GM10266 (cell line): ENCODE data around the gene FNBP1.
"Not testable (repeated sequence)": the region's sequence is repeated elsewhere in the genome, so short reads cannot be mapped to it uniquely, and the experiment has no call there.

Experiments
- DNase-seq: peaks from one replicate; pipeline ENCODE4 v3.0.0; 2012; ENCODE audit errors: extremely low spot score
- TF ChIP-seq, protein P1 (sequence below): IDR thresholded peaks from 2 replicates; pipeline ENCODE4 v1.5.1; 2012; ENCODE audit warnings: mild to moderate bottlenecking, low read depth; ENCODE audit not compliant: control insufficient read depth, insufficient read depth; ENCODE audit errors: missing control alignments

FNBP1 gene

DNA sequence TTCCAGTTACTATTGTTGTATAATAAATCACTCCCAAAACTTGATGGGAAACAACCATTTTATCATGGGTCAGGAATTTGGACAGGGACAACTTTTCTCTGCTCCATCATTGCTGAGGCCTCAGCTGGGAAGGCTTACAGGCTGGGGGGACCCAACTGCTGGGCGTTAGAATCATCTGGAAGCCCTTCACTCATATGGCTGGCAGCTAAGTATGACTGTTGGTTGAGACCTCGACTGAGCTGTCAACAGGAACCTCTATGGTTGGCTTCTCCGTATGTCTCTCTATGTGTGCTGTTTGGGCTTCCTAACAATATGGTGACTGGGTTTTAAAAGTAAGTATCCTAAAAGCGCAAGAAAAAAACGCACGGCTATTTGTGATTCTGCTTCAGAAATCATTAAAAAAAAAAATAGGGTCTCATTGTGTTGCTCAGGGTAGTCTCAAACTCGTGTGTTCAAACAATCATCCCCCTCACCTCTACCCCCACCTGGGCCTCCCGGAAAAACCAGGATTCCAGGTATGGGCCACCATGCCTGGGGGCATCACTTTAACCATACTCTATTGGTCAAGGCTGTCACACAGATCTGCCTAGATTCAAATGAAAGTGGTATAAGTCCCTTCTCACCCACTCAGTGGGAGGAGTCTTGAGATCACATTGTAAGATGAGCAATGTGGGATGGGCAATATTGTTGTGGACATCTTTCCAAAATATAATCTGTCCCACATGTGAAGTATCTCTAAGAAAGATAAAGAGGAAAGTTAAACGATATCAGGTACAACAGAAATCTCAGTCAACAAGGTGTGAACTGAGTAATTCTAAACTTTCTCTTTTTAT, 15.2 kb downstream of the FNBP1 start:
- no peak for DNase-seq
- TF ChIP-seq, protein P1, sequence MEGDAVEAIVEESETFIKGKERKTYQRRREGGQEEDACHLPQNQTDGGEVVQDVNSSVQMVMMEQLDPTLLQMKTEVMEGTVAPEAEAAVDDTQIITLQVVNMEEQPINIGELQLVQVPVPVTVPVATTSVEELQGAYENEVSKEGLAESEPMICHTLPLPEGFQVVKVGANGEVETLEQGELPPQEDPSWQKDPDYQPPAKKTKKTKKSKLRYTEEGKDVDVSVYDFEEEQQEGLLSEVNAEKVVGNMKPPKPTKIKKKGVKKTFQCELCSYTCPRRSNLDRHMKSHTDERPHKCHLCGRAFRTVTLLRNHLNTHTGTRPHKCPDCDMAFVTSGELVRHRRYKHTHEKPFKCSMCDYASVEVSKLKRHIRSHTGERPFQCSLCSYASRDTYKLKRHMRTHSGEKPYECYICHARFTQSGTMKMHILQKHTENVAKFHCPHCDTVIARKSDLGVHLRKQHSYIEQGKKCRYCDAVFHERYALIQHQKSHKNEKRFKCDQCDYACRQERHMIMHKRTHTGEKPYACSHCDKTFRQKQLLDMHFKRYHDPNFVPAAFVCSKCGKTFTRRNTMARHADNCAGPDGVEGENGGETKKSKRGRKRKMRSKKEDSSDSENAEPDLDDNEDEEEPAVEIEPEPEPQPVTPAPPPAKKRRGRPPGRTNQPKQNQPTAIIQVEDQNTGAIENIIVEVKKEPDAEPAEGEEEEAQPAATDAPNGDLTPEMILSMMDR, result no peak

DNA sequence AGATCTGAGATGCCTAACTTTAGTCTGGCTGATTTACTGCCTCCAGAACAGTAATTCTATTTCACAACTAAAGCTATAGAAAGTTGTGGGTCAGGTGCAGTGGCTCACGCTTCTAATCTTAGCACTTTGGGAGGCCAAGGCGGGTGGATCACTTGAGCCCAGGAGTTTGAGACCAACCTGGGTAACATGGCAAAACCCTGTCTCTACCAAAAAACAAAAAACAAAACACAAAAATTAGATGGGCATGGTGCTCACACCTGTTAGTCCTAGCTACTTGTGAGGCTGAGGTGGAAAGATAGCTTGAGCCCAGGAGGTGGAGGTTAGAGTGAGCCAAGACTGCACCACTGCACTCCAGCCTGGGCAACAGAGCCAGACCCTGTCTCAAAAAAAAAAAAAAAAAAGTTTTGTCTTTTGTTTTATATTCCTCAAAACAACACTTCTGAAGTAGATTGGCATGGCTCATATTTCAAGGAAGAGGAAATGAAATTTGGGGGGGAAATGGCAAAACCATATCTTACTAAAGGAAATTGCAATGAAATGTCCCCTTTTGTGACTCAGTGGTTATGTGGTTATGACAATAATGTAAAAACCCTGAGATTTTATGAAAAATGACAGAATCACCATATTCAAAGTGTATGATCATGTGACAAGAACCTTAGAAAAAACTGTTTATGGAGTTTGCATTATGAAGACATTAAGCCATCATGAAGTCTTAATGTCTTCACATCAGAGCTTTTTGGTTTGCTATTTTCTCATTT, 16.2 kb downstream of the FNBP1 start:
- TF ChIP-seq, protein P1, result no peak
- DNase-seq, result no peak

DNA sequence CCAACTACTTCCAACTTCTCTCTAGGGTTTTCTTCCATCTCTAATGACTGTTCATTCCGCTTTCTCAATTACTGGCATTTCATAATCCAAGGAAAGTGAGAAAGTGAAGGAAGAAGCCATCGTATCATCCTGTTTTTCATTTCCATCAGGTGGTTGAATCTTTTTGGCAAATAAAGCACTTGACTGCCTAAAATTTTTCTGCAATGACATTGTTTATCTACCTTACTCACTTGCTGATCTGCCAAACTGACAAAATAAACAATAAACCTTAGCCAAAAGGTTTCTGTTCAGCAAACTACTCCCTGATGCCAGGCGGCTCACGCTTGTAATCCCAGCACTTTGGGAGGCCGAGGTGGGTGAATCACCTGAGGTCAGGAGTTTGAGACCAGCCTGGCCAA, 18.4 kb downstream of the FNBP1 start:
- DNase-seq, result no peak
- TF ChIP-seq, protein P1, result no peak

DNA sequence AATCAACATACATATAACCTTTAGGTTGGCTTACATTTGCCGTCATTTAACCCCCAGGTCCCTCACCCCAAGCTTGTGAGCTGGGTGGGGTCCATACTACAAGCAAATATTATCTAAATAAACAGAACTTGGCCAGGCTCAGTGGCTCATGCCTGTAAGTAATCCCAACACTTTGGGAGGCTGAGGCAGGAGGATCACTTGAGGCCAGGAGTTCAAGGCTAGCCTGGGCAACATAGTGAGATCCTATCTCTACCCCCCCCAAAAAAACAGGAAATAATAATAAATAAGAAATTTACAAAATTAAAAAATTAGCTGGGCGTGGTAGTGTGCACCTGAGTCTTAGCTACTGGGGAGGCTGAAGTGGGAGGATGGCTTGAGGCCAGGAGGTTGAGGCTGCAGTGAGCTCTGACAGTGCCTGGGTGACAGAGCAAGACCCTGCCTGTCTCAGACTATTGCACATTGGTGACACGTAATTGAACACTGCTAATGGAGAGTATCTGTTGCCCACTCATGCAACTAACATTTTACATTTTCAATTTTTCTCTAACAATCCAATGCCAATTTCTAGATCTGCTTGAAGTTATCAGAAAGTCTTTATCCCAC, 18.9 kb downstream of the FNBP1 start:
- DNase-seq, result no peak
- TF ChIP-seq, protein P1, result no peak

- TF ChIP-seq, protein P1, result no peak
- no peak for DNase-seq
These were observed 19.7 kb downstream of the FNBP1 start for GRCh38 chr9:130023144-130023787.

DNA sequence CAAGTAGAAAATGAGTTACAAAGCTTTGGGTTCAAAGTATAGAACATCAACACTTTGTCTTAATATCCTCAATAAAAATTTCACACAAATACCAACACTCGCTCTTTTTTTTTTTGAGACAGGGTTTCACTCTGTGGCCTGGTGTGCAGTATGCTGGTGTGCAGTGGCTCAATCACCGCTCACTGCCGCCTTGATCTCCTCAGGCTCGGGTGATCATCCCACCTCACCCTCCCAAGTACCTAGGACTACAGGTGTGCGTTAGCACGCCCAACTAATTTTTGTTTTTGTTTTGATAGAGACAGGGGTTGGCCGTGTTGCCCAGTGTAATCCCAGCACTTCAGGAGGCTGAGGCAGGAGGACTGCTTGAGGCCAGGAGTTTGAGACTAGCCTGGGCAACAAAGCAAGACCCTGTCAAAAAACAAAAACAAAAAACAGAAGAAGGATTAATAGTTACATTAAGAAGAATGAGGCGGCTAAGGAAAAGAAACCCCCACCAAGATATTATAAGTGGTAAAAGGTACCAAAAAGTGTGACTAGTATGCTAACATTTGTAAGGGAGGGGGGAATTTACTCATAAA, 20.3 kb downstream of the FNBP1 start:
- TF ChIP-seq, protein P1, result no peak
- no peak for DNase-seq

DNA sequence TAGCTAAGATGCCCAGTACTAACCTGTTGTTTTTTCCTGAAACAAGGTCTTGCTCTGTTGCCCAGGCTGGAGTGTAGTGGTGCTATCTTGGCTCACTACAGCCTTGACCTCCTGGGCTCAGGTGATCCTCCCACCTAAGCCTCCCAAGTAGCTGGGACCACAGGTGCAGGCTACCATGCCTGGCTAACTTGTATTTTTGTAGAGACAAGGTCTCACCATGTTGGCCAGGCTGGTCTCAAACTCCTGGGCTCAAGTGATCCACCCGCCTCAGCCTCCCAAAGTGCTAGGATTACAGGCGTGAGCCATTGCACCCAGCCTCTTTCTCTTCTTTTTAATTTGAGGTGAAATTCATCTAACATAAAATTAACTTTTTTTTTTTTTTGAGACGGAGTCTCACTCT, 21.1 kb downstream of the FNBP1 start:
- DNase-seq, result not testable (repeated sequence)
